HG03066 (cell line): ENCODE measurements around the gene FCHO2.

ENCODE experiments used
- ATAC-seq: cut with Tn5 transposase; IDR thresholded peaks from one replicate; pipeline ENCODE4 v1.9.1; 2021; ENCODE audit warnings: low read depth; ENCODE audit not compliant: unreplicated experiment

The FCHO2 gene

GRCh38 chr5:73027816-73028215 lies 72.0 kb downstream of the FCHO2 start:
- no peak for ATAC-seq

- ATAC-seq = no peak
Measured at GRCh38 chr5:73028991-73029595, 73.3 kb downstream of the FCHO2 start.

GRCh38 chr5:73030531-73030930 lies 74.7 kb downstream of the FCHO2 start:
- no peak for ATAC-seq

- ATAC-seq = no peak
Measured at GRCh38 chr5:73030995-73031394, 75.2 kb downstream of the FCHO2 start.

- no peak for ATAC-seq
Measured at GRCh38 chr5:73031839-73032238, 76.0 kb downstream of the FCHO2 start.

- ATAC-seq = no peak
Measured at GRCh38 chr5:73032635-73033034, 76.8 kb downstream of the FCHO2 start.

GRCh38 chr5:73037545-73037944 lies 81.7 kb downstream of the FCHO2 start:
- no peak for ATAC-seq

- no peak for ATAC-seq
Measured at GRCh38 chr5:73039082-73039481, 83.2 kb downstream of the FCHO2 start.

GRCh38 chr5:73042993-73043392 lies 87.2 kb downstream of the FCHO2 start:
- ATAC-seq = no peak

- ATAC-seq = no peak
Measured at GRCh38 chr5:73044546-73044945, 88.7 kb downstream of the FCHO2 start.

GRCh38 chr5:73045623-73046022 lies 89.8 kb downstream of the FCHO2 start:
- ATAC-seq = no peak

GRCh38 chr5:73061593-73061992 lies 105.8 kb downstream of the FCHO2 start:
- ATAC-seq = no peak

- no peak for ATAC-seq
Measured at GRCh38 chr5:73066466-73066865, 110.6 kb downstream of the FCHO2 start.

- ATAC-seq = no peak
Measured at GRCh38 chr5:73067213-73067612, 111.4 kb downstream of the FCHO2 start.

- no peak for ATAC-seq
Measured at GRCh38 chr5:73081093-73081492, 125.3 kb downstream of the FCHO2 start.

GRCh38 chr5:73088026-73088425 lies 132.2 kb downstream of the FCHO2 start:
- ATAC-seq = no peak

GRCh38 chr5:73093943-73094342 lies 138.1 kb downstream of the FCHO2 start:
- no peak for ATAC-seq

GRCh38 chr5:73094415-73094814 lies 138.6 kb downstream of the FCHO2 start:
- no peak for ATAC-seq

- no peak for ATAC-seq
Measured at GRCh38 chr5:73095564-73096238, 139.9 kb downstream of the FCHO2 start.

GRCh38 chr5:73096239-73096575 lies 140.4 kb downstream of the FCHO2 start:
- no peak for ATAC-seq

GRCh38 chr5:73097740-73098139 lies 141.9 kb downstream of the FCHO2 start:
- no peak for ATAC-seq

- ATAC-seq = no peak
Measured at GRCh38 chr5:73100109-73100508, 144.3 kb downstream of the FCHO2 start.

GRCh38 chr5:73103870-73104299 lies 148.0 kb downstream of the FCHO2 start:
- no peak for ATAC-seq
